K562 (cell line): Measurements from ENCODE around the gene PEX19. TPM values are rescaled to one million over a fixed set of nuclear protein-coding genes. Genes with fewer than 3 reads are reported as not detected.
"Not testable (repeated sequence)": the region's sequence is repeated elsewhere in the genome, so short reads cannot be mapped to it uniquely, and the experiment has no call there.

Source experiments
- ATAC-seq: fragments of 200-7000 bp; cut with Tn5 transposase; 3 replicates; pipeline ENCODE4 v1.9.1; 2020; ENCODE audit warnings: moderate library complexity
- BruUV-seq: library from RNA; stranded (reverse); fragments of 400-500 nt; replicated peaks from 2 replicates; lab custom pipeline; 2021; lab: Mats Ljungman, UMichigan
- CTCF ChIA-PET: fragments of 300-600 bp; formaldehyde crosslinking; extraction: SDS; loops from one replicate; lab custom pipeline; 2021; ENCODE audit warnings: low intra/inter-chr PET ratio; lab: Yijun Ruan, JAX
- POLR2A ChIA-PET: fragments of 300-600, 350-650 bp; sonication (Branson Sonifier 250); formaldehyde crosslinking; extraction: SDS; loops from one replicate; lab custom pipeline; 2021; ENCODE audit warnings: antibody characterized with exemption, inconsistent platforms; lab: Yijun Ruan, JAX
- DNase-seq, 4 experiments: peaks; one replicate each; pipeline versions ENCODE4 v3.0.0 to v3.0.0-alpha.2; 2011 to 2018; ENCODE audit warnings: low spot score in 3 of 4, mixed read lengths in 3 of 4; ENCODE audit errors: extremely low read depth in 1 of 4
- FAIRE-seq: peaks from 2 replicates; lab custom pipeline; 2011; peaks lifted over from hg19 to GRCh38; lab: Jason Lieb, UNC
- H2AFZ ChIP-seq: 2 replicates; pipeline ENCODE4 v1.6.0; 2011; ENCODE audit warnings: low read depth, low read length, control low read depth, inconsistent platforms
- H3K27ac ChIP-seq: fragments of 200-600 bp; 3 replicates; pipeline ENCODE4 v1.8.0; 2011; ENCODE audit warnings: low read depth, mild to moderate bottlenecking, control low read depth, inconsistent platforms, low read length, moderate library complexity, mixed read lengths; ENCODE audit errors: extremely low read depth
- H3K27me3 ChIP-seq, 2 experiments: fragments of 300-600 bp in 1 of 2; 2 replicates in 1 of 2; 3 replicates in 1 of 2; pipeline versions ENCODE4 v1.6.0 to v1.8.0; 2011; ENCODE audit warnings: inconsistent platforms in 2 of 2, low read length in 2 of 2, mild to moderate bottlenecking in 1 of 2, mixed read lengths in 1 of 2, moderate library complexity in 1 of 2; ENCODE audit not compliant: control insufficient read depth in 2 of 2, insufficient read depth in 2 of 2
- H3K36me3 ChIP-seq: fragments of 300-600 bp; 3 replicates; pipeline ENCODE4 v1.8.0; 2011; ENCODE audit warnings: mild to moderate bottlenecking, low read length, inconsistent platforms; ENCODE audit not compliant: control insufficient read depth, insufficient read depth
- H3K4me1 ChIP-seq, 2 experiments: fragments of 200-600 bp in 1 of 2; replicated peaks in 1 of 2; 2 replicates in 1 of 2; 3 replicates in 1 of 2; pipeline versions ENCODE4 v1.5.1 to v1.8.0; 2011; ENCODE audit warnings: inconsistent platforms in 2 of 2, low read length in 2 of 2, mild to moderate bottlenecking in 1 of 2, mixed read lengths in 1 of 2, moderate library complexity in 1 of 2; ENCODE audit not compliant: control insufficient read depth in 2 of 2, insufficient read depth in 2 of 2
- H3K4me2 ChIP-seq: 2 replicates; pipeline ENCODE4 v1.6.1; 2011; ENCODE audit warnings: low read length, control low read depth, inconsistent platforms, mixed read lengths; ENCODE audit not compliant: insufficient read depth
- H3K4me3 ChIP-seq: fragments of 200-600 bp; sonication (generic), shearing (Covaris generic); 2 replicates; pipeline ENCODE4 v1.5.1; 2016; ENCODE audit warnings: control low read depth, inconsistent platforms
- H3K79me2 ChIP-seq: fragments of 200-600 bp; 3 replicates; pipeline ENCODE4 v1.8.0; 2011; ENCODE audit warnings: low read length, inconsistent platforms; ENCODE audit not compliant: control insufficient read depth, insufficient read depth
- H3K9ac ChIP-seq, 2 experiments: 2 replicates each; pipeline versions ENCODE4 v1.6.0 to v1.6.1; 2011; ENCODE audit warnings: low read depth in 2 of 2, low read length in 2 of 2, control low read depth in 1 of 2, inconsistent platforms in 1 of 2, mild to moderate bottlenecking in 1 of 2, mixed read lengths in 1 of 2; ENCODE audit not compliant: insufficient read depth in 1 of 2
- H3K9me1 ChIP-seq: one replicate; pipeline ENCODE4 v1.6.0; 2011; ENCODE audit warnings: inconsistent platforms, mild to moderate bottlenecking, low read length, moderate library complexity; ENCODE audit not compliant: control insufficient read depth, insufficient read depth
- H3K9me3 ChIP-seq: replicated peaks from 2 replicates; pipeline ENCODE4 v1.5.1; 2011; ENCODE audit warnings: low read depth, low read length, inconsistent platforms; ENCODE audit not compliant: control insufficient read depth, insufficient read depth
- H4K20me1 ChIP-seq: replicated peaks from 2 replicates; pipeline ENCODE4 v1.6.1; 2011; ENCODE audit warnings: low read length, inconsistent platforms, mixed read lengths; ENCODE audit not compliant: control insufficient read depth, insufficient read depth
- GABPA ChIP-seq: fragments of 200-800 bp; sonication (Bioruptor generic); conservative IDR thresholded peaks from 2 replicates; pipeline ENCODE4 v1.6.1; 2016; ENCODE audit warnings: low read depth, missing genetic modification characterization, missing compliant biosample characterization
- GABPB1 ChIP-seq: sonication (generic); formaldehyde crosslinking; IDR thresholded peaks from 2 replicates; pipeline ENCODE4 v1.8.0; 2022; ENCODE audit warnings: mild to moderate bottlenecking, missing genetic modification reagents
- POLR2A ChIP-seq: fragments of 450-650 bp; conservative IDR thresholded peaks from 2 replicates; pipeline ENCODE4 v1.6.1; 2016
- POLR2B ChIP-seq: fragments of 450-650 bp; IDR thresholded peaks from 2 replicates; pipeline ENCODE4 v1.6.1; 2018; ENCODE audit warnings: low read depth; ENCODE audit not compliant: partially characterized antibody
- SUPT5H ChIP-seq: fragments of 450-650 bp; IDR thresholded peaks from 2 replicates; pipeline ENCODE4 v1.6.1; 2016
- WGBS: fragments of 100-300 bp; shearing (Covaris generic); methylation state at CpG from one replicate; pipeline ENCODE4 v1.1.6; 2016; ENCODE audit warnings: low coverage, mixed read lengths; ENCODE audit not compliant: insufficient coverage; ENCODE audit errors: missing lambda C conversion rate; 5-methylcytosine and 5-hydroxymethylcytosine counted together
- in situ Hi-C: fragments of 300-500 bp; cut with MboI; formaldehyde crosslinking; loops from 4 replicates; pipeline ENCODE4 v1.15.0; 2018; ENCODE audit warnings: inconsistent platforms, mixed read lengths
- intact Hi-C: fragments of 100-400 bp; cut with micrococcal nuclease; formaldehyde crosslinking; loops from 2 replicates; pipeline ENCODE4 v1.14.2; 2022
- polyA plus RNA-seq, 8 experiments: library from polyadenylated mRNA; depleted of rRNA in 4 of 8; stranded (reverse) in 5 of 8; unstranded in 3 of 8; fragments of >200 nt; fragmentation: Nextera tagmentation in 2 of 8; fragmentation: Illumina TruSeq in 1 of 8; extraction: Ambion mirVana in 2 of 8; extraction: Trizol in 1 of 8; gene quantifications; 2 replicates each; pipeline versions ENCODE4 v1.2.1 to v1.2.3, GENCODE V29; 2011 to 2014; ENCODE audit warnings: inconsistent platforms in 1 of 8, missing spikeins in 1 of 8
- total RNA-seq, 7 experiments: library from RNA; depleted of rRNA in 6 of 7; stranded (reverse); fragments of >200 nt in 6 of 7; fragmentation: Illumina TruSeq in 2 of 7; extraction: Trizol in 2 of 7; gene quantifications; 2 replicates each; pipeline versions ENCODE4 v1.2.1 to v1.2.3, GENCODE V29; 2011 to 2021; ENCODE audit warnings: low replicate concordance in 1 of 7
- TF ChIP-seq, protein P1 (sequence below): sonication (generic); formaldehyde crosslinking; IDR thresholded peaks from 2 replicates; pipeline ENCODE4 v1.8.1; 2023; ENCODE audit warnings: mild to moderate bottlenecking, missing genetic modification reagents

The PEX19 gene
- total and polyA plus RNA-seq, 9 of the 15 experiments (the other 6 are each of a cell fraction or from before 2014, with no cell fraction given): 32.5 to 103 (median 59.8) TPM

DNA sequence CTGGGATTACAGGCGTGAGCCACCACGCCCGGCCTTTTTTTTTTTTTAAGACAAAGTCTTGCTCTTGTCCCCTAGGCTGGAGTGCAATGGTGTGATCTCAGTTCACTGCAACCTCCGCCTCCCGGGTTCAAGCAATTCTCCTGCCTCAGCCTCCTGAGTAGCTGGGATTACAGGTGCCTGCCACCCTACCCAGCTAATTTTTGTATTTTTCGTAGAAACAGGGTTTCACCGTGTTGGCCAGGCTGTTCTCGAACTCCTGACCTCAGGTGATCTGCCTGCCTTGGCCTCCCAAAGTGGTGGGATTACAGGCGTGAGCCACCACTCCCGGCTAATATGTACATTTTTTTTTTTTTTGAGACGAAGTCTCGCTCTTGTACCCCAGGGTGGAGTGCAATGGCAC is 2.8 kb upstream of the PEX19 start:
- TF ChIP-seq SUPT5H: peak; percentile 50
- TF ChIP-seq POLR2B: peak; percentile 60
- TF ChIP-seq POLR2A: peak; percentile 56; the same call in 1 of the 2 replicates
- TF ChIP-seq, all 486 proteins: peak for 3; not testable (repeated sequence) for 483
- POLR2A ChIA-PET: interaction anchor here (0.7 to 1.4 kb wide), 2 partner anchors 13 to 25 kb away, joined by 4 read pairs; partner anchors contain the start of gene DCAF8

GRCh38 chr1:160285506-160285905 is 573 bp upstream of the PEX19 start:
- no TSS peak for BruUV-seq
- no peak for FAIRE-seq
- H2AFZ ChIP-seq: peak overlapping the region; percentile 91; the same call in 1 of the 2 replicates

More for the DNA sequence above, 2.8 kb upstream of the PEX19 start:
- in situ Hi-C loops, BruUV-seq, H3K9ac ChIP-seq, DNase-seq, H2AFZ ChIP-seq, H3K4me3 ChIP-seq, FAIRE-seq, H3K27me3 ChIP-seq, H3K9me3 ChIP-seq, H4K20me1 ChIP-seq, ATAC-seq, H3K27ac ChIP-seq, CTCF ChIA-PET, H3K9me1 ChIP-seq, H3K4me2 ChIP-seq: not testable (repeated sequence)
- intact Hi-C loops: loop anchor here (5.0 kb wide), 1 partner anchor 90 kb away; no protein-coding TSS in a partner anchor
- H3K36me3 ChIP-seq: peaks cover 48% of the 10 kb centered on the region
- H3K79me2 ChIP-seq: peaks cover 17% of the 10 kb centered on the region
- H3K4me1 ChIP-seq: peaks cover 5 to 14% of the 10 kb centered on the region in 2 experiments; a peak in 4 of 5 replicates
- WGBS: 87% methylated on average over 9 of the region's 12 CpGs

More at GRCh38 chr1:160285506-160285905, 573 bp upstream of the PEX19 start:
- H3K4me2 ChIP-seq: peak overlapping the region; percentile 97; the same call in 1 of the 2 replicates
- 57% methylated on average over 21 of the region's 23 CpGs for WGBS
- ChIA-PET POLR2A (interaction anchor here (0.6 to 2.4 kb wide), 12 partner anchors 9 to 89 kb away, joined by 3 to 19 read pairs (median 4); partner anchors contain the start of gene DCAF8), CTCF (no interaction called here)
- TF ChIP-seq GABPA (no peak), GABPB1 (no peak)
- TF ChIP-seq, protein P1, sequence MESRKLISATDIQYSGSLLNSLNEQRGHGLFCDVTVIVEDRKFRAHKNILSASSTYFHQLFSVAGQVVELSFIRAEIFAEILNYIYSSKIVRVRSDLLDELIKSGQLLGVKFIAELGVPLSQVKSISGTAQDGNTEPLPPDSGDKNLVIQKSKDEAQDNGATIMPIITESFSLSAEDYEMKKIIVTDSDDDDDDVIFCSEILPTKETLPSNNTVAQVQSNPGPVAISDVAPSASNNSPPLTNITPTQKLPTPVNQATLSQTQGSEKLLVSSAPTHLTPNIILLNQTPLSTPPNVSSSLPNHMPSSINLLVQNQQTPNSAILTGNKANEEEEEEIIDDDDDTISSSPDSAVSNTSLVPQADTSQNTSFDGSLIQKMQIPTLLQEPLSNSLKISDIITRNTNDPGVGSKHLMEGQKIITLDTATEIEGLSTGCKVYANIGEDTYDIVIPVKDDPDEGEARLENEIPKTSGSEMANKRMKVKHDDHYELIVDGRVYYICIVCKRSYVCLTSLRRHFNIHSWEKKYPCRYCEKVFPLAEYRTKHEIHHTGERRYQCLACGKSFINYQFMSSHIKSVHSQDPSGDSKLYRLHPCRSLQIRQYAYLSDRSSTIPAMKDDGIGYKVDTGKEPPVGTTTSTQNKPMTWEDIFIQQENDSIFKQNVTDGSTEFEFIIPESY: peak; percentile 94
- H3K27me3 ChIP-seq: no peaks in the 10 kb centered on the region
- no peaks in the 10 kb centered on the region for H4K20me1 ChIP-seq
- no peak for ATAC-seq
- H3K9me1 ChIP-seq: no peaks in the 10 kb centered on the region
- H3K36me3 ChIP-seq: peaks cover 48% of the 10 kb centered on the region
- H3K4me1 ChIP-seq: peaks cover 5 to 14% of the 10 kb centered on the region in 2 experiments; a peak in 4 of 5 replicates
- in situ Hi-C loops: no loop called here
- peak overlapping the region; percentile 74 for H3K4me3 ChIP-seq
- no peak overlapping the region for H3K27ac ChIP-seq
- no peaks in the 10 kb centered on the region for H3K9me3 ChIP-seq
- no peak for DNase-seq
- H3K9ac ChIP-seq: no peak overlapping the region
- peaks cover 17% of the 10 kb centered on the region for H3K79me2 ChIP-seq
- intact Hi-C loops: loop anchor here (5.0 kb wide), 1 partner anchor 92 kb away; no protein-coding TSS in a partner anchor
